IMR-90 (cell line): ENCODE data around the gene GRIK3. TPM values are rescaled to one million over a fixed set of nuclear protein-coding genes. Genes with fewer than 3 reads are reported as not detected.

Experiments
- ATAC-seq: fragments of 200-7000 bp; cut with Tn5 transposase; 2 replicates; pipeline ENCODE4 v1.9.1; 2020; ENCODE audit warnings: low read depth, mild to moderate bottlenecking, moderate library complexity
- BruUV-seq: library from RNA; stranded (reverse); fragments of 400-500 nt; replicated peaks from 2 replicates; lab custom pipeline; 2021; lab: Mats Ljungman, UMichigan
- CTCF ChIA-PET: fragments of 300-600 bp; formaldehyde crosslinking; extraction: SDS; loops from one replicate; lab custom pipeline; 2021; ENCODE audit warnings: antibody characterized with exemption; lab: Yijun Ruan, JAX
- POLR2A ChIA-PET: fragments of 300-600 bp; sonication (Branson Sonifier 250); formaldehyde crosslinking; loops from one replicate; lab custom pipeline; 2022; ENCODE audit warnings: antibody characterized with exemption; ENCODE audit not compliant: unreplicated experiment; lab: Charles Lee
- DNase-seq: peaks from one replicate; pipeline ENCODE4 v3.0.0; 2013
- H2AFZ ChIP-seq: replicated peaks from 2 replicates; pipeline ENCODE3; 2013; ENCODE audit warnings: low read length, mild to moderate bottlenecking; ENCODE audit not compliant: poor library complexity
- H2AK5ac ChIP-seq: 2 replicates; pipeline ENCODE4 v1.6.1; 2013; ENCODE audit warnings: low read depth, low read length, inconsistent platforms
- H2AK9ac ChIP-seq: replicated peaks from 2 replicates; pipeline ENCODE3; 2013; ENCODE audit warnings: mild to moderate bottlenecking, low read depth, low read length, moderate library complexity; ENCODE audit not compliant: poor library complexity
- H2BK120ac ChIP-seq: 2 replicates; pipeline ENCODE4 v1.6.1; 2013; ENCODE audit warnings: low read depth, low read length, inconsistent platforms
- H2BK15ac ChIP-seq: 3 replicates; pipeline ENCODE4 v1.6.1; 2013; ENCODE audit warnings: low read depth, low read length, inconsistent platforms
- H2BK20ac ChIP-seq: 2 replicates; pipeline ENCODE4 v1.6.1; 2013; ENCODE audit warnings: low read depth, mild to moderate bottlenecking, inconsistent platforms, low read length, moderate library complexity
- H2BK5ac ChIP-seq: 2 replicates; pipeline ENCODE4 v1.6.1; 2013; ENCODE audit warnings: mild to moderate bottlenecking, low read depth, low read length, inconsistent platforms; ENCODE audit not compliant: poor library complexity, severe bottlenecking
- H3K14ac ChIP-seq: replicated peaks from 2 replicates; pipeline ENCODE4 v1.6.1; 2013; ENCODE audit warnings: low read depth, low read length, inconsistent platforms
- H3K18ac ChIP-seq: 2 replicates; pipeline ENCODE4 v1.6.1; 2013; ENCODE audit warnings: low read depth, low read length, control low read depth
- H3K23ac ChIP-seq: 2 replicates; pipeline ENCODE4 v1.6.1; 2013; ENCODE audit warnings: low read depth, low read length, inconsistent platforms
- H3K27ac ChIP-seq: 2 replicates; pipeline ENCODE4 v1.5.1; 2013; ENCODE audit warnings: mild to moderate bottlenecking, control low read depth, low read length; ENCODE audit not compliant: insufficient read depth
- H3K27me3 ChIP-seq: 2 replicates; pipeline ENCODE4 v1.6.1; 2013; ENCODE audit warnings: low read length; ENCODE audit not compliant: control insufficient read depth, insufficient read depth
- H3K36me3 ChIP-seq: 2 replicates; pipeline ENCODE4 v1.6.1; 2013; ENCODE audit warnings: low read length, mixed read lengths; ENCODE audit not compliant: control insufficient read depth, insufficient read depth
- H3K4ac ChIP-seq: 2 replicates; pipeline ENCODE4 v1.6.1; 2013; ENCODE audit warnings: low read depth, low read length, inconsistent platforms
- H3K4me1 ChIP-seq: 2 replicates; pipeline ENCODE4 v1.6.1; 2013; ENCODE audit warnings: low read length, mixed read lengths; ENCODE audit not compliant: control insufficient read depth, insufficient read depth
- H3K4me2 ChIP-seq: 2 replicates; pipeline ENCODE4 v1.6.1; 2013; ENCODE audit warnings: low read depth, mild to moderate bottlenecking, control low read depth, low read length, moderate library complexity
- H3K4me3 ChIP-seq: 2 replicates; pipeline ENCODE4 v1.5.1; 2013; ENCODE audit warnings: low read depth, mild to moderate bottlenecking, control low read depth, low read length, moderate library complexity; ENCODE audit not compliant: insufficient read depth
- H3K56ac ChIP-seq: 2 replicates; pipeline ENCODE4 v1.6.1; 2013; ENCODE audit warnings: low read length, inconsistent platforms; ENCODE audit not compliant: insufficient read depth; ENCODE audit errors: extremely low read depth
- H3K79me1 ChIP-seq, 2 experiments: 2 replicates each; pipeline ENCODE4 v1.6.1; 2013; ENCODE audit warnings: low read length in 2 of 2, inconsistent platforms in 1 of 2, low read depth in 1 of 2
- H3K9ac ChIP-seq: 2 replicates; pipeline ENCODE4 v1.6.1; 2013; ENCODE audit warnings: low read depth, low read length, control low read depth
- H3K9me1 ChIP-seq: 2 replicates; pipeline ENCODE4 v1.6.1; 2013; ENCODE audit warnings: low read length, inconsistent platforms; ENCODE audit not compliant: insufficient read depth
- H3K9me3 ChIP-seq: 2 replicates; pipeline ENCODE4 v1.6.1; 2013; ENCODE audit warnings: low read length; ENCODE audit not compliant: control insufficient read depth, insufficient read depth
- H4K20me1 ChIP-seq: 2 replicates; pipeline ENCODE4 v1.6.1; 2013; ENCODE audit warnings: low read length, inconsistent platforms; ENCODE audit not compliant: insufficient read depth
- H4K5ac ChIP-seq: 2 replicates; pipeline ENCODE4 v1.6.1; 2013; ENCODE audit warnings: mild to moderate bottlenecking, low read depth, low read length, control low read depth
- H4K8ac ChIP-seq, 2 experiments: 2 replicates each; pipeline ENCODE4 v1.6.1; 2013; ENCODE audit warnings: low read depth in 2 of 2, low read length in 2 of 2, control low read depth in 1 of 2, inconsistent platforms in 1 of 2
- H4K91ac ChIP-seq: 2 replicates; pipeline ENCODE4 v1.6.1; 2013; ENCODE audit warnings: low read depth, low read length, inconsistent platforms; ENCODE audit not compliant: insufficient read depth
- CHD1 ChIP-seq: IDR thresholded peaks from 2 replicates; pipeline ENCODE4 v1.6.1; 2012; ENCODE audit warnings: low read depth, low read length, improper control_type of control experiment
- ELK1 ChIP-seq: fragments of 150-350 bp; IDR thresholded peaks from 2 replicates; pipeline ENCODE4 v1.6.1; 2016; ENCODE audit warnings: low read depth, mild to moderate bottlenecking, low read length, moderate library complexity, borderline replicate concordance
- FOS ChIP-seq: fragments of 150-350 bp; IDR thresholded peaks from 2 replicates; pipeline ENCODE4 v1.6.1; 2016; ENCODE audit warnings: low read depth, low read length
- MAFK ChIP-seq: IDR thresholded peaks from 2 replicates; pipeline ENCODE4 v1.6.1; 2012; ENCODE audit warnings: low read depth, low read length, improper control_type of control experiment
- MAZ ChIP-seq: IDR thresholded peaks from 2 replicates; pipeline ENCODE4 v1.6.1; 2012; ENCODE audit warnings: low read depth, mild to moderate bottlenecking, low read length, improper control_type of control experiment, moderate library complexity, borderline replicate concordance
- MXI1 ChIP-seq: IDR thresholded peaks from 2 replicates; pipeline ENCODE4 v1.6.1; 2012; ENCODE audit warnings: low read depth, mild to moderate bottlenecking, low read length, moderate library complexity, borderline replicate concordance
- NFE2L2 ChIP-seq: fragments of 150-350 bp; IDR thresholded peaks from 2 replicates; pipeline ENCODE4 v1.6.1; 2016; ENCODE audit warnings: low read depth, mild to moderate bottlenecking, low read length
- RCOR1 ChIP-seq: IDR thresholded peaks from 2 replicates; pipeline ENCODE4 v1.6.1; 2012; ENCODE audit warnings: mild to moderate bottlenecking, low read length, improper control_type of control experiment; ENCODE audit not compliant: insufficient replicate concordance
- RFX5 ChIP-seq: IDR thresholded peaks from 2 replicates; pipeline ENCODE4 v1.8.0; 2012; ENCODE audit warnings: low read depth, mild to moderate bottlenecking, low read length, moderate library complexity
- SMC3 ChIP-seq: fragments of 150-350 bp; IDR thresholded peaks from 2 replicates; pipeline ENCODE4 v1.6.1; 2016; ENCODE audit warnings: low read depth, mild to moderate bottlenecking, antibody characterized with exemption, low read length, moderate library complexity
- USF2 ChIP-seq: fragments of 150-350 bp; IDR thresholded peaks from 2 replicates; pipeline ENCODE4 v1.6.1; 2017; ENCODE audit warnings: mild to moderate bottlenecking, antibody characterized with exemption, low read length, low read depth
- WGBS, 2 experiments: methylation state at CpG; one replicate each; pipeline versions ENCODE4 v1.1.5 to v1.1.7; 2013; ENCODE audit warnings: missing lambda C conversion rate in 2 of 2; ENCODE audit not compliant: insufficient read length in 1 of 2; ENCODE audit errors: extremely low coverage in 2 of 2; 5-methylcytosine and 5-hydroxymethylcytosine counted together
- dilution Hi-C: fragments of 300-500 bp; cut with HindIII; formaldehyde crosslinking; loops from one replicate; pipeline ENCODE4 v1.14.3; 2018; ENCODE audit warnings: low sequenced_read_pairs; ENCODE audit not compliant: unreplicated experiment
- in situ Hi-C: fragments of 300-500 bp; cut with MboI; formaldehyde crosslinking; loops from 3 replicates; pipeline ENCODE4 v1.14.3; 2019; ENCODE audit warnings: low sequenced_read_pairs, inconsistent platforms, mixed read lengths
- intact Hi-C: fragments of 100-400 bp; cut with micrococcal nuclease; formaldehyde crosslinking; loops from 2 replicates; pipeline ENCODE4 v1.10.0; 2022
- polyA plus RNA-seq, 3 experiments: library from polyadenylated mRNA; depleted of rRNA; stranded (reverse); fragments of >200 nt; gene quantifications; 2 replicates each; pipeline ENCODE4 v1.2.3, GENCODE V29; 2012; ENCODE audit warnings: low replicate concordance in 1 of 3
- total RNA-seq: library from RNA; depleted of rRNA; stranded (reverse); fragments of >200 nt; gene quantifications from 2 replicates; pipeline ENCODE4 v1.2.3, GENCODE V29; 2012

Gene GRIK3
- total and polyA plus RNA-seq, 2 of the 4 experiments (the other 2 are of a cell fraction) = not detected

- Histone ChIP-seq H3K4me1 (no peaks in the 10 kb centered on the region), H2AFZ (no peak overlapping the region), H3K79me1 (no peaks in the 10 kb centered on the region), H3K27me3 (no peaks in the 10 kb centered on the region), H3K23ac (no peak overlapping the region), H2BK20ac (no peak overlapping the region), H3K4me3 (no peak overlapping the region), H3K18ac (no peak overlapping the region), H4K20me1 (no peaks in the 10 kb centered on the region), H2AK5ac (no peak overlapping the region), H3K56ac (no peak overlapping the region), H3K36me3 (no peaks in the 10 kb centered on the region), H3K9me3 (no peaks in the 10 kb centered on the region), H3K14ac (no peak overlapping the region), H2AK9ac (no peak overlapping the region), H2BK5ac (no peak overlapping the region), H3K4ac (no peak overlapping the region), H3K9me1 (no peaks in the 10 kb centered on the region), H3K9ac (no peak overlapping the region), H2BK120ac (no peak overlapping the region), H4K91ac (no peak overlapping the region), H3K27ac (no peak overlapping the region), H2BK15ac (no peak overlapping the region), H3K4me2 (no peak overlapping the region), H4K8ac (no peak overlapping the region), H4K5ac (no peak overlapping the region)
- intact Hi-C loops = no loop called here
- DNase-seq (no peak), ATAC-seq (no peak)
- in situ Hi-C loops = no loop called here
- WGBS, 2 experiments = 0% methylated on average over 1 of the region's 2 CpGs; no CpG with 5 or more reads in 1 of the 2 experiments
- BruUV-seq = no TSS peak
- dilution Hi-C loops = no loop called here
- TF ChIP-seq RFX5 (no peak), RCOR1 (no peak), ELK1 (no peak), MAZ (no peak), CHD1 (no peak), USF2 (no peak), NFE2L2 (no peak), FOS (no peak), MAFK (no peak), MXI1 (no peak), SMC3 (no peak)
- ChIA-PET CTCF (no interaction called here), POLR2A (no interaction called here)
These were observed 100.3 kb downstream of the GRIK3 start for GRCh38 chr1:36934061-36934460.
